Stimulated activated naive CD4-positive, alpha-beta T cell treated with Interleukin-2 at 50 U/mL for 16 hours (primary cell): ENCODE data around the gene PIP4K2A.
"Not testable (repeated sequence)": the region's sequence is repeated elsewhere in the genome, so short reads cannot be mapped to it uniquely, and the experiment has no call there.

Experiments used
- DNase-seq: peaks from one replicate; lab custom pipeline; 2025; lab: John Stamatoyannopoulos, UW

Gene PIP4K2A

DNA sequence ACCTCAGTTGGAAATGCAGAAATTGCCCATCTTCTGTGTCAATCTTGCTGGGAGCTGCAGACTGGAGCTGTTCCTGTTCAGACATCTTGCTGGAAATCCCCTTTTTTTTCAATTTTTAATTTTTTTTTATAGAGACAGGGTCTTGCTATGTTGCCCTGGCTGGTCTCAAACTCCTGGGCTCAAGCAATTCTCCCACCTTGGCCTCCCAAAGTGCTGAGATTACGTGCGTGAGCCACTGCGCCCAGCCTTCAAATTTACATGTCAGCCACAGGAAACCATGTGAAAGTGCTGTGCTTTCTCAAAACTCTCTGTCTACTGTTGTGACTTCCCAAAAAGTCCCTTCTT lies 200.0 kb downstream of the PIP4K2A start:
- DNase-seq: not testable (repeated sequence)

DNA sequence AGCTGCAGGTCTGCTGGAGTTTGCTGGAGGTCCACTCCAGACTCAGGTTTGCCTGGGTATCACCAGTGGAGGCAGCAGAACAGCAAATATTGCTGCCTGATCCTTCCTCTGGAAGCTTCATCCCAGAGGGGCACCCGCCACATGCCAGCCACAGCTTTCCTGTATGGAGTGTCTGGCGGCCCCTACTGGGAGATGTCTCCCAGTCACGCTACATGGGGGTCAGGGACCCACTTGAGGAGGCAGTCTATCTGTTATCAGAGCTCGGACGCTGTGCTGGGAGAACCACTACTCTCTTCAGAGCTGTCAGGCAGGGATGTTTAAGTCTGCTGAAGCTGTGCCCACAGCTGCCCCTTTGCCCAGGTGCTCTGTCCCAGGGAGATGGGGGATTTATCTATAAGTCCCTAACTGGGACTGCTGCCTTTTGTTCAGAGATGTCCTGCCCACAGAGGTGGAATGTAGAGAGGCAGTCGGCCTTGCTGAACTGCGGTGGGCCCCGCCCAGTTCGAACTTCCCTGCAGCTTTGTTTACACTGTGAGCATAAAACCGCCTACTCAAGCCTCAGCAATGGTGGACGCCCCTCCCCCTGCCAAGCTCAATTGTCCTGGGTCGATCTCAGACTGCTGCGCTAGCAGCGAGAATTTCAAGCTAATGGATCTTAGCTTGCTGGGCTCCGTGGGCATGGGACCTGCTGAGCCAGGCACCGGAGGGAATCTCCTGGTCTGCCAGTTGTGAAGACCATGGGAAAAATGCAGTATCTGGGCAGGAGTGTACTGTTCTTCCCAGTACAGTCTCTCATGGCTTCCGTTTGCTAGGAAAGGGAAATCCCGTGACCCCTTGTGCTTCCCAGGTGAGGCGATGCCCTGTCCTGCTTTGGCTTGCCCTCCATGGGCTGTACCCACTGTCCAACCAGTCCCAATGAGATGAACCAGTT lies 200.6 kb downstream of the PIP4K2A start:
- DNase-seq: not testable (repeated sequence)

DNA sequence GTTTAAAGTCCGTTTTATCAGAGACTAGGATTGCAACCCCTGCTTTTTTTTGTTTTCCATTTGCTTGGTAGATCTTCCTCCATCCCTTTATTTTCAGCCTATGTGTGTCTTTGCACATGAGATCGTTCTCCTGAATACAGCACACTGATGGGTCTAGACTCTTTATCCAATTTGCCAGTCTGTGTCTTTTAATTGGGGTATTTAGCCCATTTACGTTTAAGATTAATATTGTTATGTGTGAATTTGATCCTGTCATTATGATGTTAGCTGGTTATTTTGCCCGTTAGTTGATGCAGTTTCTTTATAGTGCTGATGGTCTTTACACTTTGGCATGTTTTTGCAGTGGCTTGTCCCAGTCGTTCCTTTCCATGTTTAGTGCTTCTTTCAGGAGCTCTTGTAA lies 202.4 kb downstream of the PIP4K2A start:
- DNase-seq: not testable (repeated sequence)

DNA sequence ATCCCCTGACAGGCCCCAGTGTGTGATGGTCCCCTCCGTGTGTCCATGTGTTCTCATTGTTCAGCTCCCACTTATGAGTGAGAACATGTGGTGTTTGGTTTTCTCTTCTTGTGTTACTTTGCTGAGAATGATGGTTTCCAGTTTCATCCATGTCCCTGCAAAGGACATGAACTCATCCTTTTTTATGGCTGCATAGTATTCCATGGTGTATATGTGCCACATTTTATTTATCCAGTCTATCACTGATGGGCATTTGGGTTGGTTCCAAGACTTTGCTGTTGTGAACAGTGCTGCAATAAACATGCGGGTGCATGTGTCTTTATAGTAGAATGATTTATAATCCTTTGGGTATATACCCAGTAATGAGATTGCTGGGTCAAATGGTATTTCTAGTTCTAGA lies 206.2 kb downstream of the PIP4K2A start:
- not testable (repeated sequence) for DNase-seq

DNA sequence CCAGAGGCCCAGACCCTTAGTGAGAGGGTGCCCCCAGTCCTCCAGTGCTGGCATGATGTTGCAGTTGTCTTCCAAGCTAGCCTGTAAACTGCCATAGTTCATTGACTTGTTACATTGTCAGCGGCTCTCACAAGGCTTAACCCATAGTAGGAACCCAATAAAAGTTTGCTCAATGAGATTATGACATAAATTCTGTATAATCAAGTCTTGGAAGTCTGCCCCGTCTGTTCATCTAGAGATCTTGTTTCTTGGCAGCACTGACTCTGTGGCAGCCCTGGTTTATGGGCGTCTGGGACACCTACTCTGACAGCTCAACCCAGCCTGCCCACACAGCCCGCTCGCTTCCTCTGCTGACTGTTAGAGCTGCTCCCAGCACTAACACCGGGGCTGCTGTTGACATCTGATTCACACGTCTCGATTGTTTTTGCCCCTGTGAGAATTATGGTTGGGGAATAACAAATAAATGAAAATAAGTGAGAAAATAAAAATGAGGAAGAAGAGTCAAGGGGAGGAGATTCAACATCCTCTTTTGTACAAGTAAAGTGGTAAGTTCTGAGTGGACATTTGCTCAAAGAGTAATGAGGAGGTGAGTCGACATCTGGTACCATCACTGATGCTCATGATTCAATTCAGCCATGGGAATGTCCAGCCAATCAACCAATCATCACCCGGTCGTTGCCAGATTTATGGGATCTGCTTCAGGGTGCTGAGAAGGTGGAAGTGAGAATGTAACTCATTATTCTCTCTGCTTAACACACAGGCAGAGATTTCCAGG lies 208.3 kb downstream of the PIP4K2A start:
- DNase-seq: peak; percentile 38

DNA sequence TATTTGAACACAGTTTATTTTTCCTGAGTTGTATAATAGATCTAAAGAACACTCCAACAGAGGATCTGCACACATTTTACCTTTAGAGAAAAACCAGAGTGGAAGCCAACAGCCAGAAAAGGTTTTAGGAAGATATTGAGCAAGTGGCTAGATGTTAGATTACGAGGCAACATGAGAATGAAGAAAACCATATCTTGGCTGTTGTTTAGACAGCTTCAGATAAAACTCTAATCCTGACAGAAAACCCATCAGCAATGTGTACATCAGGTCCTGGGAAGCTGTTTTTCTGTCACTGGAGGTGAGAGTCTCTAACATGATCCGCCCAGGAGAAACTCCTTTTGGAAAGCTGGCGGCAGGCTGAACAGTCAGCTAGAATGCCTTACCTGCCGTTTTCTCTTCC lies 209.6 kb downstream of the PIP4K2A start:
- no peak for DNase-seq

DNA sequence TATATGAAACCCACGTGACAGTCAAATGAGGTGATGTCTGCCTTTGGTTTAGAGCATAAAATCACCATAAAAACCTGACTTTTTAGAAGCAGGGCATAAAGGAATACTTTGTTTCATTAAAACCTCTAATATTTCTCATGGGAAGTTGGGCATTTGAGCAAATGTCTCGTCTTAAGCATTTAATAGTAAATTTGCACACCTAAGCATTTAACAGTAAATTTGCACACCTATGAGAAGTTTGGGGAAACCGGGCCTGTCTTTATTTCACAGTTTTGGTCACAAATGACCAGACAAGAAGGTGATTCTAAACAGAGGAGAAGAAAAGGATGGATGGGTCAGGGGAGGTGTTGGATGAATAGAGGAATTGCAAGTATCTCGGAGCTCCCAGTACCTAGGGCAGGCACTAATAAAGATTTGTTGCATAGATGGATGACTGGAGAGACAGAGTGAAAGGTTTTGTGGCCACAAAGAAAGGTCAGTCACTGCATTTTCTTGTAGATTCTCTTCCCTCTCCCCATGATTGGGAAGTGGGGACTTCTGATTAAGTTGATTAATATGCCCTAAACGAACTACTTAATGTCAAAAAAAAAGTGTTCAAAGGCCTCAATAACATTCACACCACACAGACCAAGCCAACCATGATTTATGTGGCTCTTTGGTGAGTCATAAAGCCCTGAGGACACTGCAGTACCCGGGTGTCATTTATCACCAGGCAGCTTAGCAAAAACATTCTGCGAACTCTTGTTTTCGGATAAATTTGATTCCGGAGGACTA lies 210.9 kb downstream of the PIP4K2A start:
- DNase-seq: no peak

DNA sequence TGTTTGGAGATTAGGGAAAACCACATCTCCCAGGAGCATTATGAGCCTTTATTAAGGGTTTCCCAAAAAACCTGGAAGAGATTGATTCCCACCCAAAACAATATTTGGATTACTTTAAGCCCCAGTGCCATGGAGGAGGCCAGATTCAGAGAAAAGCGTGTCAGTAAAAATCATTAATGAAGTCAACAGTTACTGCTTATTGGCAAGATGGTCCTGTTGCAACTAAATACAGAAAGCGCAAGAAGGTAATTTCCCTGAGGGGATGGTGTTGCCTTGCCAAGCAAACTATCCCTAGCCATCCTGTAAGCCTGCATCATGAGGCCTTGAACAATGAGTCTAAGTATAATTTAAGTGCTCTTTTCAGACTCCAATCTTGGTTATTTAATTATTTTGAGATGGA lies 212.5 kb downstream of the PIP4K2A start:
- DNase-seq: no peak

DNA sequence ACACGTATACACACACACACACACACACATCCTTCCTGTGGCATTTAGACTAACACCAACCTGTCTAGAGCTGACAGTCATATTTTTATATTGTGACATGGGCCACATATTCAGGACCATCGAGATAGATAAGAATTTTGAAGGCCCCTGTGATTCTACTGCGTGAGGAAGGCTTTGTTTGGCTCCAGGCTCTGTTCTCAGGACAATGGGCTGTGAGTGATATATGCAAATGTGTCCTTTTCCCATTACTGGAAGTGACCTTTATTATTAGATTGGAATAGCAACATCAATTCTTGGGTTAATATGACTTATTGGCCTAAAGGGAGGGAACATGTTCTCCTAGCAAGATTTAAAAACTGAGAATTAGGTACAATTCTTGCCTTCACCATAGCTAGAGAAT lies 213.0 kb downstream of the PIP4K2A start:
- DNase-seq: no peak

DNA sequence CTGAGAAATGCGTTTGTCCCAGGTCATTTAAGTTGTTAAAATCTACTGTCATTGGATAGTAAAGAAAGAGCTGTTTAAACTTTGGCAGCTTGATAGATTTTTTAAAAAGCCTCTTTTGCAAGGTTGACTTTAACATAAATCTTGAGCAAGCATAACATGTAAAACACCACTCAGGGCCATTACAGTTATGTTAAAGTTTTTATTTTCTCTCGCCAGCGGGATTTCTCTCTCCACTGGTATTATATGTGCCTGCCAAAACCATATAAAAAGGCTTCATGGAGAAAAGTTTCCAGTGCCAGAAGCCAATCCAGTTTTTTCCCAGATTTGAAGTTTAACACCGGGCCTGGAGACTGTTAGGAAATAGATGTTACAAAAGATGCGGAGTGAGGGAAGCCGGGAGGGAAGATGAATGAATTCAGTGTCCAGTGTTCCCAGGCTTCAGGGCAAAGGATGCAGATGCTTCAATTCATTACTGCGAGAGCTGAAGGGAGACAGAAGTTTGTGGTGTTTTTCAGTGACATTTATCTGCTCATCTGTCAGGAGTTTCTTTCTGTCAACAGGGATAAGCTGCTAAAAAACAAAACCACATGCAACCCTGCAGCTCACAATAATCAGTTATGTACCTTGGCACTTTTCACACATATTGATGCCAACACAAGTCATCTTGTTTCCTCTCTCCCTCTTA lies 213.6 kb downstream of the PIP4K2A start:
- no peak for DNase-seq

DNA sequence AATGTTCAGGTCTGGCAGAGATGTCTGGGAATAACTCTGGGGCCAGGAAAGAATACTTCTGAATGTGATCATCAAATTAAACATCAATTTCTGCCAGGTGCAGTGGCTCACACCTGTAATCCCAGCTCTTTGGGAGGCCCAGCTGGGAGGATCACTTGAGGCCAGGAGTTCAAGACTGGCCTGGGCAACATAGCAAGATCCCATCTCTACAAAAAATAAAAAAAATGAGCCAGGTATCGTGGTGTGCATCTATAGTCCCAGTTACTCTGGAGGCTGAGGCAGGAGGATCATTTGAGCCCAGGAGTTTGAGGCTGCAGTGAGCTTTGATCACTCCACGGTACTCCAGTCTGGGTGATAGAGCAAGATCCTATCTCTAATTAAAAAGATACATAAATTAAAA lies 214.4 kb downstream of the PIP4K2A start:
- DNase-seq: not testable (repeated sequence)

DNA sequence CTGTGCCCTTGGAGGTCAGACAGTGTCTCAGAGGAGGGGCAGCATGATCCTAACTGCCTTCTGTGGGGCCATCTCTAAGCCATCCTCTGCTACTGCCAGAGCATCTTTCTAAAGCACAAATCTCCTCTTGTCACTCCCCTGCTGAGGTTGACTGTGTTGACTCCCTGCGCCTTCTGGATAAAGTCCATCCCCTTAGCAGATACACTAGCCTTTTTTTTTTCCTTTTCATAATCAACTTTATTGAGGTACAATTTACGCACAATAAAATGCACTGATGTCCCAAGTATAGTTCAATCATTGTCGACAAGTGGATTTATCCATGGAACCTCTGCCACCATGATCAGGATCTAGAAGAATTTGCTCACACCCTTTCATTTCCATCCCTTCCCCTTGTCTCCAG lies 219.0 kb downstream of the PIP4K2A start:
- DNase-seq: no peak

DNA sequence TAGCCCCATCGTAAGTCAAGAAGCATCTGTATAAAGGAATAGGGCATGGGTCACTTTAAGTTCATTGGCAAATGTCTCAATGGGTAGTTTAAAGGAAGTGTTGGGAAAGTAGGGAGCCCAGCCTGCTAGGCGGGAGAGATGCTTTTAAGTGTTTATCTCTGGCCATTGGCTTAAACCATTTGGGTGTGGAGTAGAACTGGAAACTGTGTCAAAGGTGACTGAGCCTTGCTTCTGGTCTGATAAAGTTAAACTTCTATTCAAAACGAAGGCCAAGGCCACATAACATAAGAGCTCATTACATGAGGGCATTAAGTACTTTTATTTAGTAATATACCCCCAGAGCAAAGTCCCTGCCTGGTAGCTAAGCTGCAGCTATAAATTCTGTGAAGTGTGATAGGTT lies 220.4 kb downstream of the PIP4K2A start:
- DNase-seq: no peak

DNA sequence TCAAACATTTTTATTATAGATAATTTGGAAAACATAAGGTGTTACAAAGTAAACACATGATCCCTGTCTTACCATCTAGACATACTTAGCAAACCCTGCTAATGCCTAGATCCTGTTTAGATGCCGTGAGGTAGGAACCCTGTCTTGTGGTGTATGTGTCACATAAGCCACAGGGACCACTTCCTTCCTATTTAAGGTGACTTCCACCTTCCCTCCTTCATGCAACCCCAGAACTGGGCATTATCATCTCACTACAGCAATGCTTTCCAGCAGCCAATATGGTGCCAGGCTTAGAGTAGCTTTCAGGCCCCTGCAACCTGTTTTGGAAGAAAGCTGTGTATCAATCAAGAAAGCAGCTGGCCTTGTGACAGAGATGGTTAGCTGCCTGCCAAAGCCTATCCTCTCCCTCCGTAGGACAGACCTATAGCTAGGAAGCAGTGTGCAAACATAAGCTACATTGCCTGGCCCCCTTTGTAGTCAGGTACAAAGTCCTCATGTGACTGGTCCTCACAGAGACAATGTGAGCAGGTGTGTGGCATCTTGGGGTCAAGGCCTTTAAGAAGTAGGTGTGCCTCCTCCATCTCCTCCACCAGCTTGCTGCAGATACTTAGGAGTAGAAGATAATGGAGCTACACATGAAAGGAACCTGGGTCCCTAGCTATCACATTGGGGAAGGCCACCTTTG lies 222.3 kb downstream of the PIP4K2A start:
- peak; percentile 4 for DNase-seq

DNA sequence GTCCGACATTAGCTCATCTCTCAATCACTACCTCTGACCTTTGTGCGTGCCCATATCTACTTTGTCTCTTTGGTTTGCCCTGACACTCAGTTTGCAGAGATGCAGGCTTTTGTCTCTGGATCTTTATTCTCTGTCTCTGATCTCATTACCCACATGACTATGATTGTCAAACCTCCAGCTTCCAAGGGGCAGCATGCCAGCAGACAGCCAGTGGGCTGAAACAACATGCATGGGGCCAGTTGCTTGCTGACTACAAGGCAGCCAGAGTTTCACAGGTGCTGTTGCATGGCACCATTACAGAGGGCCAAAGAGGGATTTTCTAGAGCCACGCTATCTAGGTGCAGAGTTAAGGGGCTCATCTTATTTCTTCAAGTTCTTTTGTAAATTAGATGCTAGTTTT lies 222.9 kb downstream of the PIP4K2A start:
- no peak for DNase-seq

DNA sequence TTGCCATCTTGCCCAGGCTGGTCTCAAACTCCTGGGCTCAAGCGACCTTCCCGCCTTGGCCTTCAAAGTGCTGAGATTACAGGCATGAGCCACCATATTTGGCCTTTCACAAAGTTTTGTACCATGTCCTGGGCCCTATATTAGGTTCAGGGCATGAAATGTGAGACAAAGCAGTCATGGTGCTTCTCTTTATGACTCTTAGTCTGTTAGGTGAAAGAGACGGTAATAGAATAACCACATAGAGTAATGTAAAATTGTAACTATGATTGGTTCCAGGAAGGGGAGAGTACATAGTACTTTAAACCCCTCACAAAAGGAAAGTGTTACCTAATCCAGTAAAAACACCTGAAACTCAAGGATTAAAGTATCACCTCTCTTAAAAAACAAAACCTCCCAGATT lies 224.4 kb downstream of the PIP4K2A start:
- DNase-seq: no peak

DNA sequence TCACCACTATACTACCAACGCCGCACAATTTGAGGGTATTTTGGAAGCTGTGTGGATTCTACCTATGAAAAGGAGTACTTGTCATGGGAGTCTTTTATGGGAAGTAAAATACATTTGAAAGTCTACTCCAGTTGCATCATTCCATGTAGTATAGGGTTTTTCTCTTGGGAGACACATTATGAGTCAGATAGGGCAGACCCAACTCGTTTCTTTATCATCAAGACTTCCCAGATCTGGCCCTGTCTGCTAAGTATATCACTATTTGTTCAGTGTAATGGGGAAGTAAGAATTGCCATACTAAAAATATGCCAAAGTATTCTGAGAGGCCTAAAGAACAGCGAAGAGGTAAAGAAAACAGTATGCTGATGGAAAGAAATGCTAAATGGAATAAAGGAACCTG lies 224.9 kb downstream of the PIP4K2A start:
- DNase-seq: no peak

DNA sequence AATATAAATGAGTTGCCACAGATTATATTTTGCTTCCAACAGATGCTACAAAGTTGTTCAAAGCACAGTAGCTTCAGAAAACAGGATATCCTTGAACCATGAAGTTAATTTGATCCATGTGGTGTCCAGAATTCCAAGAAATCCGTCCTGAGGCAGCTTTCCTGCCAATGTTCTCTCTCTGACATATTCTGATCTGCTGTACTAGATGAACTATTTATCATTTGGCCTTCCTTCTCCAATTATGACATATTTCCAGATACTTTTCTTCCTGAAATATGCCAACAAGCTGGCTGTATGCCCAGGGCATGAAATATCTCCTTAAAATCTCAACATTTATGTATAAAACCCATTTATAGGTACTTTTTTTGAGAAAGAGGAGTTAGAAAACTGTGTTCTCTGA lies 227.9 kb downstream of the PIP4K2A start:
- DNase-seq: no peak
